HFF-Myc (cell line): ENCODE measurements around the gene PRKCA.
"Not testable (repeated sequence)": the region's sequence is repeated elsewhere in the genome, so short reads cannot be mapped to it uniquely, and the experiment has no call there.

Source experiments
- DNase-seq: peaks from one replicate; pipeline ENCODE4 v3.0.0-alpha.2; 2011; ENCODE audit warnings: low read depth; ENCODE audit errors: extremely low read depth
- H3K4me3 ChIP-seq: replicated peaks from 2 replicates; pipeline ENCODE4 v1.5.1; 2011; ENCODE audit warnings: low read depth, mild to moderate bottlenecking, control low read depth, low read length
- CTCF ChIP-seq: IDR thresholded peaks from 2 replicates; pipeline ENCODE4 v1.5.1; 2012; ENCODE audit warnings: mild to moderate bottlenecking, low read depth, low read length, control low read depth; ENCODE audit errors: missing control alignments

PRKCA gene

GRCh38 chr17:66335797-66336196, 33.4 kb downstream of the PRKCA start:
- H3K4me3 ChIP-seq: no peak overlapping the region
- no peak for TF ChIP-seq CTCF
- no peak for DNase-seq

GRCh38 chr17:66337268-66337667, 34.9 kb downstream of the PRKCA start:
- DNase-seq: no peak
- TF ChIP-seq CTCF: no peak
- H3K4me3 ChIP-seq: no peak overlapping the region

- TF ChIP-seq CTCF: no peak
- no peak for DNase-seq
Measured at GRCh38 chr17:66337866-66338485, 35.6 kb downstream of the PRKCA start.

GRCh38 chr17:66338937-66339336, 36.5 kb downstream of the PRKCA start:
- DNase-seq: no peak
- H3K4me3 ChIP-seq: no peak overlapping the region
- TF ChIP-seq CTCF: no peak

More at GRCh38 chr17:66337866-66338485, 35.6 kb downstream of the PRKCA start:
- no peak overlapping the region for H3K4me3 ChIP-seq

GRCh38 chr17:66339561-66339960, 37.1 kb downstream of the PRKCA start:
- no peak overlapping the region for H3K4me3 ChIP-seq
- no peak for TF ChIP-seq CTCF
- no peak for DNase-seq

- no peak overlapping the region for H3K4me3 ChIP-seq
- DNase-seq: no peak
- TF ChIP-seq CTCF: no peak
Measured at GRCh38 chr17:66340720-66341119, 38.3 kb downstream of the PRKCA start.

GRCh38 chr17:66341462-66341861, 39.0 kb downstream of the PRKCA start:
- H3K4me3 ChIP-seq: no peak overlapping the region
- no peak for DNase-seq
- no peak for TF ChIP-seq CTCF

GRCh38 chr17:66342263-66342662, 39.9 kb downstream of the PRKCA start:
- not testable (repeated sequence) for H3K4me3 ChIP-seq, DNase-seq
